ENCODE results near the gene LPAR2.

LPAR2 gene

GRCh38 chr19:19652482-19653295, 24.7 kb upstream of the LPAR2 start:
- DNase-seq: no peak

- no peak for DNase-seq
Measured at GRCh38 chr19:19651076-19651475, 23.1 kb upstream of the LPAR2 start.

GRCh38 chr19:19650331-19650730, 22.3 kb upstream of the LPAR2 start:
- DNase-seq: no peak

- no peak for DNase-seq
Measured at GRCh38 chr19:19649580-19649995, 21.6 kb upstream of the LPAR2 start.

GRCh38 chr19:19649155-19649554, 21.1 kb upstream of the LPAR2 start:
- no peak for DNase-seq

- DNase-seq: no peak
Measured at GRCh38 chr19:19647037-19647835, 19.2 kb upstream of the LPAR2 start.

GRCh38 chr19:19645233-19645870, 17.3 kb upstream of the LPAR2 start:
- DNase-seq: no peak

GRCh38 chr19:19644054-19644388, 16.0 kb upstream of the LPAR2 start:
- DNase-seq: no peak

GRCh38 chr19:19643158-19644053, 15.4 kb upstream of the LPAR2 start, which contains the start of gene GMIP:
Gene GMIP, minus strand, starts transcription at chr19:19643657. Its CDS starts 128 bp downstream, at chr19:19643529.
- peak; percentile 63 for DNase-seq

GRCh38 chr19:19642506-19643157, 14.6 kb upstream of the LPAR2 start:
- no peak for DNase-seq

GRCh38 chr19:19637523-19638251, 9.7 kb upstream of the LPAR2 start:
- no peak for DNase-seq

GRCh38 chr19:19637186-19637522, 9.1 kb upstream of the LPAR2 start:
- no peak for DNase-seq

GRCh38 chr19:19636573-19637185, 8.7 kb upstream of the LPAR2 start:
- DNase-seq: no peak

- DNase-seq: no peak
Measured at GRCh38 chr19:19635313-19635702, 7.3 kb upstream of the LPAR2 start.

GRCh38 chr19:19634516-19635312, 6.7 kb upstream of the LPAR2 start:
- no peak for DNase-seq

- no peak for DNase-seq
Measured at GRCh38 chr19:19633711-19634515, 5.9 kb upstream of the LPAR2 start.

- no peak for DNase-seq
Measured at GRCh38 chr19:19632661-19633060, 4.6 kb upstream of the LPAR2 start.

- DNase-seq: no peak
Measured at GRCh38 chr19:19631346-19631745, 3.3 kb upstream of the LPAR2 start.

GRCh38 chr19:19630426-19630825, 2.4 kb upstream of the LPAR2 start:
- DNase-seq: no peak
